Natural killer cell (primary cell): ENCODE data around the gene SLC37A2. TPM values are rescaled to one million over a fixed set of nuclear protein-coding genes. Genes with fewer than 3 reads are reported as not detected.
"Not testable (repeated sequence)": the region's sequence is repeated elsewhere in the genome, so short reads cannot be mapped to it uniquely, and the experiment has no call there.

Source experiments
- ATAC-seq, 3 donors: fragments of 150-1000 bp in 2 of 3; fragments of 200-7000 bp in 1 of 3; cut with Tn5 transposase; 1 replicate in 1 of 3; 2 replicates in 2 of 3; pipeline ENCODE4 v1.10.0; 2021; ENCODE audit warnings: mild to moderate bottlenecking in 2 of 3, moderate library complexity in 2 of 3
- DNase-seq, 2 donors: peaks; one replicate each; pipeline versions ENCODE4 v3.0.0 to v3.0.0-alpha.2; 2013 to 2021; ENCODE audit warnings: mixed read lengths in 1 of 2
- H3K27ac ChIP-seq: one replicate; pipeline ENCODE4 v1.5.1; 2013; ENCODE audit warnings: mild to moderate bottlenecking, low read length
- H3K27me3 ChIP-seq: one replicate; pipeline ENCODE4 v1.6.1; 2013; ENCODE audit warnings: low read length; ENCODE audit not compliant: control insufficient read depth, insufficient read depth
- H3K36me3 ChIP-seq: one replicate; pipeline ENCODE4 v1.6.1; 2013; ENCODE audit warnings: low read length; ENCODE audit not compliant: control insufficient read depth, insufficient read depth
- H3K4me1 ChIP-seq: one replicate; pipeline ENCODE4 v1.6.1; 2013; ENCODE audit warnings: low read length; ENCODE audit not compliant: control insufficient read depth, insufficient read depth
- H3K4me3 ChIP-seq: one replicate; pipeline ENCODE4 v1.5.1; 2013; ENCODE audit warnings: low read length
- H3K9me3 ChIP-seq: one replicate; pipeline ENCODE4 v1.6.1; 2013; ENCODE audit warnings: low read length; ENCODE audit not compliant: control insufficient read depth, insufficient read depth
- H3K27ac Mint-ChIP-seq, 2 donors: one replicate each; pipeline ENCODE4 v1.8.0; 2022; ENCODE audit warnings: mild to moderate bottlenecking in 2 of 2, mixed read lengths in 2 of 2, moderate library complexity in 1 of 2
- H3K27me3 Mint-ChIP-seq, 2 donors: one replicate each; pipeline ENCODE4 v1.8.0; 2022; ENCODE audit warnings: low read depth in 2 of 2, mixed read lengths in 2 of 2
- H3K36me3 Mint-ChIP-seq: one replicate; pipeline ENCODE4 v1.8.0; 2022; ENCODE audit warnings: mixed read lengths
- H3K4me1 Mint-ChIP-seq, 2 donors: one replicate each; pipeline ENCODE4 v1.8.0; 2022; ENCODE audit warnings: mixed read lengths in 2 of 2
- H3K4me3 Mint-ChIP-seq: one replicate; pipeline ENCODE4 v1.8.0; 2022; ENCODE audit warnings: mild to moderate bottlenecking, moderate library complexity, mixed read lengths
- H3K9me3 Mint-ChIP-seq, 2 donors: one replicate each; pipeline ENCODE4 v1.8.0; 2022; ENCODE audit warnings: mixed read lengths in 2 of 2
- WGBS: methylation state at CpG from one replicate; pipeline ENCODE4 v1.1.7; 2013; ENCODE audit warnings: missing lambda C conversion rate; ENCODE audit not compliant: insufficient coverage; 5-methylcytosine and 5-hydroxymethylcytosine counted together
- intact Hi-C: fragments of 100-400 bp; cut with micrococcal nuclease; formaldehyde crosslinking; loops from one replicate; pipeline ENCODE4 v1.14.2; 2022
- total RNA-seq, 4 donors: library from RNA; stranded (reverse); fragments of 120-200 nt in 1 of 4; gene quantifications; one replicate each; pipeline versions ENCODE4 v1.2.3 to v1.2.4, GENCODE V29; 2013 to 2022
- TF ChIP-seq, protein P1 (sequence below): fragments of 200-600 bp; IDR thresholded peaks from one replicate; pipeline ENCODE4 v1.8.0; 2022; ENCODE audit warnings: antibody characterized with exemption

Gene SLC37A2
- total RNA-seq, 3 donors from 2014 or later (not counting 1 experiment from before 2014, with no cell fraction given) = 1.0 to 3.2 (median 1.8) TPM

DNA sequence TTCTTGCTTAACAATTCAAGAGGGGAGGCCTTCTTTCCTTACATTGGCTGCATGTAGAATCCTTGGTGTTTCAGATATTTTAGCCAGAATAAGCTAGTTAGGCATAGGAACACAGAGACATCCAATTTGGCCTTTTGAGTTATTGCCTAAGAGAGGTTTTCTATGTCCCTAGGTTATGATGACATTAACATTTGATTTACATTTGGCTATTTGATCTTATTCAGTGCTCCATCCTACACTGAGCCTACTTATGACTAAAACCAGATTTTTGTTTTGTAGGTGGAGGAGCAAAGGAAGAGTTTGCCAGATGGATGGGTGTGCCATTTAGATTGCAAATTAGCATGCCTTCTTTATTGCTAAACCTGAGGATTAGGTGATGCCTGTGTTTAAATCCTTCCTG lies 11.1 kb upstream of the SLC37A2 start:
- H3K36me3 Mint-ChIP-seq = no peaks in the 10 kb centered on the region
- ATAC-seq = no peak
- Histone ChIP-seq H3K4me1 (no peaks in the 10 kb centered on the region), H3K27ac (no peak overlapping the region), H3K9me3 (no peaks in the 10 kb centered on the region), H3K36me3 (no peaks in the 10 kb centered on the region), H3K4me3 (no peak overlapping the region), H3K27me3 (no peaks in the 10 kb centered on the region)
- no peaks in the 10 kb centered on the region for H3K27me3 Mint-ChIP-seq
- H3K4me1 Mint-ChIP-seq = peaks cover 0 to 5% of the 10 kb centered on the region in 2 donors
- H3K9me3 Mint-ChIP-seq = no peaks in the 10 kb centered on the region
- intact Hi-C loops = no loop called here
- TF ChIP-seq, protein P1, sequence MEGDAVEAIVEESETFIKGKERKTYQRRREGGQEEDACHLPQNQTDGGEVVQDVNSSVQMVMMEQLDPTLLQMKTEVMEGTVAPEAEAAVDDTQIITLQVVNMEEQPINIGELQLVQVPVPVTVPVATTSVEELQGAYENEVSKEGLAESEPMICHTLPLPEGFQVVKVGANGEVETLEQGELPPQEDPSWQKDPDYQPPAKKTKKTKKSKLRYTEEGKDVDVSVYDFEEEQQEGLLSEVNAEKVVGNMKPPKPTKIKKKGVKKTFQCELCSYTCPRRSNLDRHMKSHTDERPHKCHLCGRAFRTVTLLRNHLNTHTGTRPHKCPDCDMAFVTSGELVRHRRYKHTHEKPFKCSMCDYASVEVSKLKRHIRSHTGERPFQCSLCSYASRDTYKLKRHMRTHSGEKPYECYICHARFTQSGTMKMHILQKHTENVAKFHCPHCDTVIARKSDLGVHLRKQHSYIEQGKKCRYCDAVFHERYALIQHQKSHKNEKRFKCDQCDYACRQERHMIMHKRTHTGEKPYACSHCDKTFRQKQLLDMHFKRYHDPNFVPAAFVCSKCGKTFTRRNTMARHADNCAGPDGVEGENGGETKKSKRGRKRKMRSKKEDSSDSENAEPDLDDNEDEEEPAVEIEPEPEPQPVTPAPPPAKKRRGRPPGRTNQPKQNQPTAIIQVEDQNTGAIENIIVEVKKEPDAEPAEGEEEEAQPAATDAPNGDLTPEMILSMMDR = no peak
- no peak overlapping the region for H3K4me3 Mint-ChIP-seq
- H3K27ac Mint-ChIP-seq = no peak overlapping the region
- DNase-seq = no peak

DNA sequence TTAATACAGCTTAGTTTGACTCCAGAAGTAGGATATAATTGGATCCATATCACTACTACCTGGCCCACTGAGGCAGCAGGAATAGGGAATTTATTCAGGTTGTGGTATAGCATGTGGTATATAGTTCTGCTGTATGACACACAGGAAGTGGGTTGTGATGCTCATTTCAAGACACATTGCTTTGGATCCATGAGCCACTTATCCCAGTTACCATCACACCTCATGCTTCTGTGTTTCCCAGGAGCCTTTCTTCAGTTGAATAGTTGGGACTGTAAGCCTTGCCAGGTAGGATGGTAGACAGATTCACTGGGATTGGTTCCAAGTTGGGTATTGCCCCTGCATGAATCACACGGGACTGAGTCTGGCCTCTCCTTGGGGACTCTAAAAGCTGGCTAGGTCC lies 9.9 kb upstream of the SLC37A2 start:
- H3K4me3 Mint-ChIP-seq = no peak overlapping the region
- Histone ChIP-seq H3K9me3 (no peaks in the 10 kb centered on the region), H3K4me1 (no peaks in the 10 kb centered on the region), H3K27ac (no peak overlapping the region), H3K4me3 (no peak overlapping the region), H3K36me3 (no peaks in the 10 kb centered on the region), H3K27me3 (no peaks in the 10 kb centered on the region)
- ATAC-seq (no peak), DNase-seq (no peak)
- no peaks in the 10 kb centered on the region for H3K27me3 Mint-ChIP-seq
- 100% methylated on average over 1 of the region's 1 CpG for WGBS
- H3K36me3 Mint-ChIP-seq = no peaks in the 10 kb centered on the region
- TF ChIP-seq, protein P1 = no peak
- intact Hi-C loops = no loop called here
- H3K27ac Mint-ChIP-seq = no peak overlapping the region
- H3K9me3 Mint-ChIP-seq = no peaks in the 10 kb centered on the region
- peaks cover 0 to 5% of the 10 kb centered on the region in 2 donors for H3K4me1 Mint-ChIP-seq

DNA sequence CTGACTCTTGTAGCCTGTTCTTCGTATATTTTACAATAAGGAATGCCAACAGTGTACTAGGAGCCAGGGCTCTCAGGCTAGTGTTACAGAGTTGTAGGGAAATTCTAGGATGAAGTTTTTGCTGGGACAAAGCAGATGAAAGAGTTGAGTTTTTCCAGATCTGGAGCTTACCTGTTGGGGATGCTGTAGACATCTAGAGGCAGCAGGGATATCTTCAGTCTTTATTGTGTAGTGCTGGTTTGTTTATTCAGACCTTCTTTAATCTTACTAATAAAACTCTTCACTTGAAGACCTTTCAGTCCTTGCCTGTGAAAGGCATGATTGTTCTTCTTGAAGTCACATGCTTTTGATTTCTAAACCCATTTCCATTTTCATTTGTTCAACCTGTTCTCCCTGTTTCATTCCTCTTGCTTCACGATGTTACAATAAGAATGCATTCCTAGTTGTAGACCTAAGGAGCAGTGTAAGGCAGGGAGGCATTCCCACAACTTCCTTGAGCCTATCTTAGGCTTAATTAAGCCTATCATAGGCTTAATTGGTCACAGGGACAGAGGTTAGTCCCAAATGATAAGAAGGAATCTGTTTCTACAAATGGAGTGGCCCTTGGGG lies 7.9 kb upstream of the SLC37A2 start:
- Histone ChIP-seq H3K27me3 (no peaks in the 10 kb centered on the region), H3K4me1 (no peaks in the 10 kb centered on the region), H3K36me3 (no peaks in the 10 kb centered on the region), H3K9me3 (no peaks in the 10 kb centered on the region), H3K4me3 (no peak overlapping the region), H3K27ac (no peak overlapping the region)
- TF ChIP-seq, protein P1 = no peak
- DNase-seq (no peak), ATAC-seq (no peak)
- Mint-ChIP-seq H3K4me3 (no peak overlapping the region), H3K27ac (no peak overlapping the region), H3K36me3 (no peaks in the 10 kb centered on the region), H3K4me1 (peaks cover 0 to 5% of the 10 kb centered on the region in 2 donors), H3K27me3 (no peaks in the 10 kb centered on the region), H3K9me3 (no peaks in the 10 kb centered on the region)
- 100% methylated on average over 2 of the region's 2 CpGs for WGBS
- intact Hi-C loops = no loop called here

DNA sequence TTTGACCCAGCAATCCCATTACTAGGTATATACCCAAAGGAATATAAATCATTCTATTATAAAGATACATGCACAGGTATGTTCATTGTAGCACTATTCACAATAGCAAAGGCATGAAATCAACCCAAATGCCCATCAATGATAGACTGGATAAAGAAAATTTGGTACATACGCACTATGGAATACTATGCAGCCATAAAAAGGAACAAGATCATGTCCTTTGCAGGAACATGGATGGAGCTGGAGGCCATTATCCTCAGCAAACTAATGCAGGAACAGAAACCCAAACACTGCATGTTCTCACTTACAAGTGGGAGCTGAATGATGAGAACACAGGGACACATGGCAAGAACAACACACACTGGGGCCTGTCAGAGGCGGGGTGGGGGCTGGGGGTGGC lies 7.0 kb upstream of the SLC37A2 start:
- H3K4me1 Mint-ChIP-seq, intact Hi-C loops, H3K4me3 Mint-ChIP-seq, H3K4me1 ChIP-seq, H3K36me3 ChIP-seq, H3K27me3 ChIP-seq, H3K9me3 ChIP-seq, H3K27ac Mint-ChIP-seq, ATAC-seq, H3K4me3 ChIP-seq, H3K27me3 Mint-ChIP-seq, H3K9me3 Mint-ChIP-seq, H3K27ac ChIP-seq, DNase-seq, H3K36me3 Mint-ChIP-seq: not testable (repeated sequence)
- 100% methylated on average over 1 of the region's 2 CpGs for WGBS
